ENCODE results near the gene MAST4. TPM values are rescaled to one million over a fixed set of nuclear protein-coding genes. Genes with fewer than 3 reads are reported as not detected.

MAST4 gene
- total and polyA plus RNA-seq, 2 of the 13 experiments (the other 11 are each of a cell fraction or from before 2014, with no cell fraction given) = 3.4 to 3.7 TPM

- Histone ChIP-seq H2AFZ (ENCODE audit: low read length) (no peak overlapping the region), H3K79me2 (ENCODE audit: insufficient read depth, low read length) (no peaks in the 10 kb centered on the region), H3K4me1 (ENCODE audit: insufficient read depth, low read length) (no peaks in the 10 kb centered on the region), H3K27me3 (ENCODE audit: control insufficient read depth in 1 of 2, insufficient read depth in 2 of 2, low read length in 2 of 2) (no peaks in the 10 kb centered on the region), H3K9me3 (ENCODE audit: low read length) (no peaks in the 10 kb centered on the region; the same call in 1 of the 2 replicates), H3K4me3 (replicated peaks in 1 of 3; ENCODE audit: insufficient read depth in 1 of 3, low read depth in 2 of 3, low read length in 3 of 3) (no peak overlapping the region), H3K4me2 (ENCODE audit: low read depth, low read length) (no peak overlapping the region), H3K9ac (ENCODE audit: insufficient read depth, low read depth, low read length) (no peak overlapping the region), H3K27ac (ENCODE audit: extremely low read length, insufficient read depth, low read length) (no peak overlapping the region), H4K20me1 (ENCODE audit: insufficient read depth, low read length) (no peaks in the 10 kb centered on the region), H3K36me3 (replicated peaks in 1 of 2; ENCODE audit: control insufficient read depth in 1 of 2, insufficient read depth in 2 of 2, low read length in 2 of 2) (no peaks in the 10 kb centered on the region)
- intact Hi-C loops (cut with micrococcal nuclease; ENCODE audit: unreplicated experiment) (no loop called here), in situ Hi-C loops (cut with HindIII; ENCODE audit: extremely low pct_ligation_motif_present, low pct_unique_long_range_greater_than_20kb) (no loop called here)
- BruUV-seq (replicated peaks) = no TSS peak
- TF ChIP-seq PLRG1 (conservative IDR thresholded peaks at IDR 0.05) = no peak
- TF ChIP-seq ZNF558 (CRISPR knock-in tag; IDR thresholded peaks at IDR 0.05; ENCODE audit: borderline replicate concordance) = no peak
- no peak for TF ChIP-seq ZNF574 (CRISPR knock-in tag; IDR thresholded peaks at IDR 0.05)
- TF ChIP-seq ZNF30 (CRISPR knock-in tag; IDR thresholded peaks at IDR 0.05) = no peak
- TF ChIP-seq ZBTB2 (CRISPR knock-in tag; IDR thresholded peaks at IDR 0.05; ENCODE audit: low read depth) = no peak
- no peak for TF ChIP-seq ZNF720 (CRISPR knock-in tag; IDR thresholded peaks at IDR 0.05)
- no peak for TF ChIP-seq MNT (IDR thresholded peaks at IDR 0.05)
- no peak for TF ChIP-seq MIXL1 (CRISPR knock-in tag; IDR thresholded peaks at IDR 0.05)
- TF ChIP-seq ZNF550 (CRISPR knock-in tag; IDR thresholded peaks at IDR 0.05; ENCODE audit: borderline replicate concordance) = no peak
- TF ChIP-seq MTF2 (CRISPR knock-in tag; IDR thresholded peaks at IDR 0.05; ENCODE audit: borderline replicate concordance) = no peak
- no peak for TF ChIP-seq SETDB1 (CRISPR knock-in tag; IDR thresholded peaks at IDR 0.05; ENCODE audit: borderline replicate concordance)
- no peak for TF ChIP-seq SIX1 (CRISPR knock-in tag; IDR thresholded peaks at IDR 0.05; ENCODE audit: borderline replicate concordance)
- TF ChIP-seq PHB2 (IDR thresholded peaks at IDR 0.05; ENCODE audit: partially characterized antibody) = no peak
- TF ChIP-seq MAX (IDR thresholded peaks at IDR 0.05) = no peak
- no peak for TF ChIP-seq ZNF839 (CRISPR knock-in tag; IDR thresholded peaks at IDR 0.05; ENCODE audit: borderline replicate concordance)
- TF ChIP-seq AKAP8 (CRISPR knock-in tag; IDR thresholded peaks at IDR 0.05) = no peak
- TF ChIP-seq PHF8 (CRISPR knock-in tag; IDR thresholded peaks at IDR 0.05) = no peak
- TF ChIP-seq MXI1 (IDR thresholded peaks at IDR 0.05; ENCODE audit: borderline replicate concordance, low read depth, low read length) = no peak
- ChIA-PET POLR2A (no interaction called here), CTCF (ENCODE audit: low intra/inter-chr PET ratio, low total read pairs) (no interaction called here)
- no peak for ATAC-seq
- DNase-seq (ENCODE audit: low spot score) = no peak
- 7% methylated on average over 2 of the region's 2 CpGs for WGBS (ENCODE audit: low lambda C conversion rate)
- no peak for FAIRE-seq
Observed at GRCh38 chr5:66565878-66566277, 30.3 kb upstream of the MAST4 start.

Measured in HepG2 (cell line).